NCI-H774 (cell line): ENCODE measurements around the gene NDST4.

ENCODE experiments used
- DNase-seq: peaks from one replicate; lab custom pipeline; 2025; lab: John Stamatoyannopoulos, UW

Gene NDST4

DNA sequence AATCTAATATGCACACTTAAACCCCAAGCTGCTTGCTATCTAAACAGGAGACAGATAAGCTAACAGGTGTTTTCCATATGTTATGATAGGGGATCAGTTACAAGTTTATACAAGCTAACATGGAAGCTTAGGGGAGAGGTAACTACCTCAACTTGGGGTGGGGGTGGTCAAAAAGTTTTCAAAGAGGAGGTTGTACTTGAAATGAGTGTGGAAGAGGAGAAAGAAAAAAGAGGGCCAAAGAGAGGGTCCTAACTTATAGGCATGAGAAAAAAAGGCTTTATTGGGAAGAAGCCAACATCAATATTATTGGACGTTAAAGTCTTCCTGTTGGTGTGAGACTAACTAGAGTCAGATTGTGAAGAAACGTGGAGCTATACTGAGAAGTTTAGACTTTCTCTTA is 205.9 kb downstream of the NDST4 start:
- DNase-seq: no peak

GRCh38 chr4:114905017-114905416 is 208.4 kb downstream of the NDST4 start:
- DNase-seq: no peak

DNA sequence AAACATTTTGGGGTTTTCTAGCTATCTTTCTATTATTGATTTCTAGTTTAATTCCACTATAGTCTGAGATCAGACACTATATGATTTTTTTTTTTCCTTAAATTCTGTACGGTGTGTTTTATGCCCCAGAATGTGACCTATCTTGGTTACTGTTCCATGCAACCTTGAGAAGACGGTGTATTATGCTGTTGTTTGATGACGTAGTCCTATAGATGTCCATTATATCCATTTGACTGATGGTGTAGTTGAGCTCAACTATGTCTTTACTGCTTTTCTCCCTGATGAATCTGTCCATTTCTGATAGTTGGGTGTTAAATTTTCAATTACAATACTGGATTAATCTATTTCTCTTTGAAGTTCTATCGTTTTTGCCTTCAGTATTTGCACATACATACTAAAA is 212.5 kb downstream of the NDST4 start:
- no peak for DNase-seq

- DNase-seq: no peak
Observed at GRCh38 chr4:114890773-114891172, 222.6 kb downstream of the NDST4 start.

- no peak for DNase-seq
Observed at GRCh38 chr4:114886761-114887160, 226.7 kb downstream of the NDST4 start.

- DNase-seq: no peak
Observed at GRCh38 chr4:114883641-114884040, 229.8 kb downstream of the NDST4 start.

- DNase-seq: peak; percentile 61
Observed at GRCh38 chr4:114879916-114880669, 233.3 kb downstream of the NDST4 start.

DNA sequence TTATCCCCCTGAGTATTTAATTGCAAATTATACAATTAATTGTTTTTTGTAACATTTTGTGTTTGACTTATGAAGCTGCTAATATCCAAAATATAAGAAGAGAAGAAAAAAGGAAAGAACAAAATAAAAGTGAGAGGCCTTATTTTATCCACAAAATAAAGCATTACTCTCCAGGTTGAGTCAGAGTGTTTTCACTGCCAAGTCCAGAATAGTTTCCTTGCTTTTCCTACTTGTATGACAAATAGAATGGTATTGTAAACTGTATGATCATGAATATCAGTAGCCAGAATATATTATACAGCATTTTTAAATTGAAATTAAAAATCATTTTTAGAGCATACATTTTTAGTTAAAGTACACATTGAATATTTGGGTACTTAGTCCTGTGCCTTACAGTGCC is 237.8 kb downstream of the NDST4 start:
- DNase-seq: no peak

DNA sequence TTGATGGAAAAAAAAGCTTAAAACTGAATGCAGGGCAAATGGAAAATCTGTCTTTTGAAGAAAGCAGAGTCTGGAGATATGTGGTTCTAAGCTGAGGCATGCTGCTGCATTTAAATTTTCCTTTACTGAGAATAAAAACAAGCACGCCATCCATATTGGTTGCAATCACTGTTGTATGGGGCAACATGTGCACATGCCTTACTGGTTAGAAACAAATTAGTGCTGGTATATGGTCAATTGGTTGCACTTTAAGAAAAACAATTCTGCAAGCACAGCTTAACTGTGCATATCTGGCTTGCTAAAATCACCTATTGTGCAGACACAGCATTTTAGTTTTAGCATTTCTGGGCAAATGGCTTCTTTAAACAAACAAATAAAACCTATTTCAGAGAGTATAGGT is 239.1 kb downstream of the NDST4 start:
- no peak for DNase-seq

DNA sequence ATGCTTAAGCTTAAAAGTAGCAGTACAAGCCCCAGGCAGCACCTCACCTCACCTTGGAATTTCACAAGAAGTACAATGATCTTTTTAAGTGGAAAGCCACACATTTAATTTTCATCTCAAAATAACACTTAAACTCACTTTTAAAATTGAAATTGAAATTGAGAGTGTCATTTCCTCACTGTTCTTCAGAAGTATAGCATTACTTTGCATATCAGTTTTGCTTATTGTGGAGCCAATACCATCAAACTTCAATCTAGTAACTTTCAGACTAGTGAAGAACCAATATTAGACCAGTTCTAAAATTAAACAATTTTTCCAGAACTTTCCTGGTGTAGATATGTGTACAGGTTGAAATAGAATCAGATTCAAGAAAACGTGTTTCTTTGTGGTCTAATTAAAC is 242.4 kb downstream of the NDST4 start:
- no peak for DNase-seq

GRCh38 chr4:114866901-114867670 is 246.3 kb downstream of the NDST4 start:
- no peak for DNase-seq

- DNase-seq: no peak
Observed at GRCh38 chr4:114864060-114864459, 249.4 kb downstream of the NDST4 start.

GRCh38 chr4:114860786-114861185 is 252.6 kb downstream of the NDST4 start:
- DNase-seq: no peak

- DNase-seq: no peak
Observed at GRCh38 chr4:114857831-114858230, 255.6 kb downstream of the NDST4 start.

- DNase-seq: no peak
Observed at GRCh38 chr4:114839986-114840385, 273.4 kb downstream of the NDST4 start.

GRCh38 chr4:114830628-114831027 is 282.8 kb downstream of the NDST4 start:
- DNase-seq: no peak

DNA sequence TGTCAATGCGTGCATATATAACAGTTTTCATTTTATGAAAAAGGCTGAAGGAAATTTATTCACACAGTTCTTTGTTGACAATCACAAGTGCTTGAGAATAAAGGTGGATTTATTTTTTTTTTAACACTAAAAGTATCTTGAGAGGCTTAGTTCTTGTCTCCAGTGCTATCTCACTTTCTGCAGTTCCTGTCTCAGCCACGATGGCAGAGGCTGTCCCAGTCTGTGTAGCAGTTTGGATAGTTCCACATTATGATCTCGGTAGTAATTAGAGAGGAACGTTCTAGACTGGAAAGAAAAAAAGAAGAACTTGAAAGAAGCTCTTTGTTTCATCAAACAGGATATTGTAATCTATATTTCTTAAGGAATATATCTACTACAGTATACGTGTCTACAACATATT is 285.8 kb downstream of the NDST4 start:
- DNase-seq: no peak

DNA sequence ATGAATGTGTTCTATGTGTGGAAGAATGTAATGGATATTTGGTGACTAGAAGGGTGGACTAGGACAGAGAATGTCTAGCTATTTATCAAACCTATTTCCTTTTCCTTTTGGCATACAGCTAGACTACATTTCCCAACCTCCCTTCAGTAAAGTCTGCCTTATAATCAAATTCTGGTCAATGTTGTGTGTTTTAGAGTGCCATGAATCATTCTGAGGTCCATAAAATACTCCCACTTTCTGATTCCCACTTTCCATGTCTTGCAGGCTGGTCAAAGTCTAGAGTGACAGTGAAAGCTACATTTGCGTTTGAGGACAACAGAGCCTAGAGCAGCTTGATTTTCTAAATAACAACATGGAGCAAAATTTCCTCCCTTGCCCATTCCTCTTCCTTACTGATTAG is 297.7 kb downstream of the NDST4 start:
- DNase-seq: no peak

DNA sequence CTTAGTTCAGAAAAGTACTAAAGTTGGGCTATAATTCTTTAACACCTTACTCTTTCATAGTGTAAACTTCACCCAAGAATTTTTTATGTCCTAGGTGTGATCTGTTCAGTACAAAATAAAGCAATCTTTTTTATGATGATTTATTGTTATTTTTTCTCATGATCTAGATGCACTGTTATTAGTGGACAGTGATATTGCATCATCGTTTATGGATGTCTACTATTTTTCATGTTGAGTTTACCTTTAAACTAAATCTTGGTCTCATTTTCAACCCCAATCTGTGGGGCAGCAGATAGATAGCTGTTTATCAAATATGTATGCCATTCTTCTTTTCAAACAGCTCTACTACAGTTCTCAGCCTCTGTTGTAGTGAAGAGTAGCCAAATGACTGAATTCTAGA is 299.5 kb downstream of the NDST4 start:
- DNase-seq: no peak

DNA sequence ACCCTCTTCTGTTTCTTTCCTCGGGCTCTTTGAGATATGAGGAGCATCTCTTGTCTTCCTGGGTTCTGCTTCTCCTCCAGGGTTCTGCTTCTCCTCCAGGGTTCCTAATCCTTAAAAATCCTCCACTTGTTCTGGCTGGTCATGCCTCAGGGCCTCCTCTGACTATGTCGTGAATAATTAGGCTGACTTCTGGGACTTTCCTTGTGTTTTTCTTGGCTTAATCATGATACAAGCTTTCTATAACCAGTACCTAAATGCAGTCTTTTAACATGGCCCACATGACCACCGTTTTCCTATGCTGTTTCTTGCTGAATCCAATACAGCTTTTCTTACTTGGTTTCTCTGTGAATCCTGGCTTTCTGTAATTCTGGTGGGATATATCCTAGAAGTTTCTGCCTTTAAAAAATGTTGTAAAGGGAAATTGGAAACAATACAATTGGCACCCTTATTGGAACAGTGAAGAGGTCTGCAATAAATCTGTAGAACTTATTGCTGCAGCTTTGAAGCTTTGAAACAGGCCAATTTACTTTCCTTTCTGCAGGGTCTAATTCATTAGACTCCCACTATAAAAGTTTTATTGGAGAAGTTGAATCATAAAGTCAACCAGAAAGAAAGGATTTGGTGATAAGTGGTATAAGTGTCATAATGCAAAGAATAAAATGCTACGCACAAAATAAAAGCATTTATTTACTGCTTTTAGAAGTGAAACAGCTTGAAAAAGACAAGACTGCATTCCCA is 301.7 kb downstream of the NDST4 start:
- DNase-seq: no peak

GRCh38 chr4:114807759-114808404 is 305.5 kb downstream of the NDST4 start:
- no peak for DNase-seq

GRCh38 chr4:114807357-114807756 is 306.1 kb downstream of the NDST4 start:
- DNase-seq: no peak
